ENCODE data around the gene PDE2A. TPM values are rescaled to one million over a fixed set of nuclear protein-coding genes. Genes with fewer than 3 reads are reported as not detected.

Gene PDE2A
- total and polyA plus RNA-seq, 2 of the 4 experiments (the other 2 are of a cell fraction) = 0.02 TPM; not detected in 1

GRCh38 chr11:72685560-72686480 is 11.6 kb upstream of the PDE2A start:
- Histone ChIP-seq H4K8ac (ENCODE audit: low read depth in 2 of 2, low read length in 2 of 2) (no peak overlapping the region), H3K9ac (ENCODE audit: low read depth, low read length) (no peak overlapping the region), H2AFZ (replicated peaks; ENCODE audit: low read length, poor library complexity) (no peak overlapping the region), H3K9me3 (ENCODE audit: control insufficient read depth, insufficient read depth, low read length) (no peaks in the 10 kb centered on the region), H4K20me1 (ENCODE audit: insufficient read depth, low read length) (peaks cover 41% of the 10 kb centered on the region), H2AK5ac (ENCODE audit: low read depth, low read length) (no peak overlapping the region), H2AK9ac (replicated peaks; ENCODE audit: low read depth, low read length, poor library complexity) (no peak overlapping the region), H4K5ac (ENCODE audit: low read depth, low read length) (no peak overlapping the region), H3K27me3 (ENCODE audit: control insufficient read depth, insufficient read depth, low read length) (no peaks in the 10 kb centered on the region), H2BK15ac (ENCODE audit: low read depth, low read length) (no peak overlapping the region), H3K36me3 (ENCODE audit: control insufficient read depth, insufficient read depth, low read length) (peaks cover 47% of the 10 kb centered on the region), H3K4me2 (ENCODE audit: low read depth, low read length) (no peak overlapping the region), H2BK5ac (ENCODE audit: low read depth, low read length, poor library complexity, severe bottlenecking) (no peak overlapping the region), H4K91ac (ENCODE audit: insufficient read depth, low read depth, low read length) (no peak overlapping the region), H3K27ac (ENCODE audit: insufficient read depth, low read length) (no peak overlapping the region), H3K4ac (ENCODE audit: low read depth, low read length) (no peak overlapping the region), H3K14ac (replicated peaks; ENCODE audit: low read depth, low read length) (no peak overlapping the region), H3K4me3 (ENCODE audit: insufficient read depth, low read depth, low read length) (no peak overlapping the region), H2BK20ac (ENCODE audit: low read depth, low read length) (no peak overlapping the region), H3K18ac (ENCODE audit: low read depth, low read length) (no peak overlapping the region), H3K4me1 (ENCODE audit: control insufficient read depth, insufficient read depth, low read length) (peaks cover 2% of the 10 kb centered on the region; the same call in 1 of the 2 replicates), H3K9me1 (ENCODE audit: insufficient read depth, low read length) (no peaks in the 10 kb centered on the region), H3K56ac (ENCODE audit: extremely low read depth, insufficient read depth, low read length) (no peak overlapping the region), H2BK120ac (ENCODE audit: low read depth, low read length) (no peak overlapping the region), H3K79me1 (ENCODE audit: low read depth in 1 of 2, low read length in 2 of 2) (no peaks in the 10 kb centered on the region; a peak in 1 of 4 replicates), H3K23ac (ENCODE audit: low read depth, low read length) (no peak overlapping the region)
- intact Hi-C loops (cut with micrococcal nuclease) (no loop called here), in situ Hi-C loops (cut with MboI; ENCODE audit: low sequenced_read_pairs) (no loop called here), dilution Hi-C loops (cut with HindIII; ENCODE audit: low sequenced_read_pairs, unreplicated experiment) (no loop called here)
- ChIA-PET POLR2A (ENCODE audit: unreplicated experiment) (interaction anchor here (0.6 kb wide), 1 partner anchor 253 kb away, joined by 5 read pairs; no protein-coding TSS in a partner anchor), CTCF (interaction anchor here (1.2 kb wide), 1 partner anchor 87 kb away, joined by 3 read pairs; no protein-coding TSS in a partner anchor)
- peak; percentile 19 for DNase-seq
- BruUV-seq (replicated peaks) = no TSS peak
- ATAC-seq (ENCODE audit: low read depth) = no peak
- TF ChIP-seq SMC3 (IDR thresholded peaks at IDR 0.05; ENCODE audit: low read depth, low read length) = no peak
- TF ChIP-seq MXI1 (IDR thresholded peaks at IDR 0.05; ENCODE audit: borderline replicate concordance, low read depth, low read length) = no peak
- TF ChIP-seq MAFK (IDR thresholded peaks at IDR 0.05; ENCODE audit: low read depth, low read length) = no peak
- TF ChIP-seq BHLHE40 (IDR thresholded peaks at IDR 0.05; ENCODE audit: low read depth, low read length) = no peak
- WGBS, 2 experiments (ENCODE audit: extremely low coverage in 2 of 2, insufficient read length in 1 of 2) = 83% methylated on average over 1 of the region's 24 CpGs; no CpG with 5 or more reads in 1 of the 2 experiments

All from IMR-90 (cell line).